Colonic mucosa (tissue), 4 donors: ENCODE data around the gene KRTAP3-1. TPM values are rescaled to one million over a fixed set of nuclear protein-coding genes. Genes with fewer than 3 reads are reported as not detected.

ENCODE experiments used
- DNase-seq: peaks from one replicate; pipeline ENCODE4 v3.0.0-alpha.2; 2020
- H3K27ac ChIP-seq: fragments of 200-600 bp; one replicate; pipeline ENCODE4 v1.8.0; 2021
- H3K27me3 ChIP-seq: fragments of 200-600 bp; one replicate; pipeline ENCODE4 v1.8.0; 2021
- H3K36me3 ChIP-seq: fragments of 200-600 bp; one replicate; pipeline ENCODE4 v1.8.0; 2021
- H3K4me1 ChIP-seq: fragments of 200-600 bp; one replicate; pipeline ENCODE4 v1.8.0; 2021; ENCODE audit warnings: mild to moderate bottlenecking
- H3K4me3 ChIP-seq: fragments of 200-600 bp; one replicate; pipeline ENCODE4 v1.8.0; 2021
- H3K9ac ChIP-seq, 2 donors: one replicate each; pipeline ENCODE4 v1.7.0; 2013; ENCODE audit warnings: control low read depth in 2 of 2, low read depth in 2 of 2, low read length in 2 of 2
- H3K9me3 ChIP-seq: fragments of 200-600 bp; one replicate; pipeline ENCODE4 v1.8.0; 2021
- intact Hi-C: fragments of 100-400 bp; cut with DNase I; formaldehyde crosslinking; loops from one replicate; pipeline ENCODE4 v1.14.1; 2022
- total RNA-seq, 2 donors: library from RNA; stranded (reverse); fragmentation: NEBNext Ultra II Directional in 1 of 2; extraction: Animal tissue kit (Norgen Biotek cat#: 25700) in 1 of 2; gene quantifications; one replicate each; pipeline ENCODE4 v1.2.1, GENCODE V29; 2021
- TF ChIP-seq, protein P1 (sequence below): fragments of 200-600 bp; IDR thresholded peaks from one replicate; pipeline ENCODE4 v1.8.0; 2022; ENCODE audit warnings: antibody characterized with exemption, mild to moderate bottlenecking
- donor health status: healthy.
- donor health status: DM: no; HTN: no; CAD: no.
- donor health status: DM: no; HTN: no; CAD: no.

The KRTAP3-1 gene
- total RNA-seq, 2 donors from 2014 or later: not detected

DNA sequence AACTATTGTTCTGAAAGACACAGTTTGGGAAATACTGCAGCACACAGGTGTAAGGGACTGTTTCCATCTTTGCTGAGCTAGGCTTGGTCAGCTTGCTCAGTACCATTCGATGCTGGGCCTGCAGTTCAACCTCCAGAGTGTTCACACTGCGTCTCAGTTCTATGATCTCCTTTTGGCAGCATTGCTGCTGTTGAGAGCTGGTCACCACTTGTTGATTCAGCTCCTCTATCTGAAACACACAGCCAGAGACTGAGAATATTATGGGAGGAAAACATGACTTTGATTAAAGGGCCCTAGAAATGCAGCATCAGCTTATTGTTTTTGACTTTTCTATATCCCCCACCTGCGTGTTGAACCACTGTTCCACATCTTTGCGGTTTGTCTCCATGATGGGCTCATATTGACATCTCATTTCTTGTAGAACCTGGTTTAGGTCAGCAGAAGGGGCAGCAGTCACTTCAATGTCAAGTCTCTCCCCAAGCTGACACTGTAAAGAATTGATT is 46.8 kb downstream of the KRTAP3-1 start:
- TF ChIP-seq, protein P1, sequence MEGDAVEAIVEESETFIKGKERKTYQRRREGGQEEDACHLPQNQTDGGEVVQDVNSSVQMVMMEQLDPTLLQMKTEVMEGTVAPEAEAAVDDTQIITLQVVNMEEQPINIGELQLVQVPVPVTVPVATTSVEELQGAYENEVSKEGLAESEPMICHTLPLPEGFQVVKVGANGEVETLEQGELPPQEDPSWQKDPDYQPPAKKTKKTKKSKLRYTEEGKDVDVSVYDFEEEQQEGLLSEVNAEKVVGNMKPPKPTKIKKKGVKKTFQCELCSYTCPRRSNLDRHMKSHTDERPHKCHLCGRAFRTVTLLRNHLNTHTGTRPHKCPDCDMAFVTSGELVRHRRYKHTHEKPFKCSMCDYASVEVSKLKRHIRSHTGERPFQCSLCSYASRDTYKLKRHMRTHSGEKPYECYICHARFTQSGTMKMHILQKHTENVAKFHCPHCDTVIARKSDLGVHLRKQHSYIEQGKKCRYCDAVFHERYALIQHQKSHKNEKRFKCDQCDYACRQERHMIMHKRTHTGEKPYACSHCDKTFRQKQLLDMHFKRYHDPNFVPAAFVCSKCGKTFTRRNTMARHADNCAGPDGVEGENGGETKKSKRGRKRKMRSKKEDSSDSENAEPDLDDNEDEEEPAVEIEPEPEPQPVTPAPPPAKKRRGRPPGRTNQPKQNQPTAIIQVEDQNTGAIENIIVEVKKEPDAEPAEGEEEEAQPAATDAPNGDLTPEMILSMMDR: no peak
- no peaks in the 10 kb centered on the region for H3K4me1 ChIP-seq
- no peaks in the 10 kb centered on the region for H3K27me3 ChIP-seq
- intact Hi-C loops: no loop called here
- H3K27ac ChIP-seq: no peak overlapping the region
- no peaks in the 10 kb centered on the region for H3K9me3 ChIP-seq
- no peaks in the 10 kb centered on the region for H3K36me3 ChIP-seq
- DNase-seq: no peak
- H3K4me3 ChIP-seq: no peak overlapping the region
- H3K9ac ChIP-seq: no peak overlapping the region

DNA sequence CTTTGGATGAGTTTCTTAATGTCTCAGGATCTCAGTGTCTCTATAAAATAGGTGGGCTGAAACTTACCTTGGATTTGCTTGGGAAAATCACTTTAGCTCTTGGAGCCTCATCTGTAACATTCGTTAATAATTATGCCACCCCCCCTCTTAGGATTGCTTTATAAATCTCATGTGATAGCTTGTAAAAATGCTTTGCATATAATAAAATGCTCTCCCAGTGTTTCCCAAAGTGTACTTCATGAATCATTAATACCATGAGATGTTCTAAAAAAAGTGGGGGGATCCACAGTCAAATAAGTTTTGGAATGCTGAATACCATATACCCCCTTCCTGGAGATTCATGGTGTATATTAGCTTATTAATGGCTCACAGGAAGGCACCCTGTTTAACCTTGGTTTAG is 47.3 kb downstream of the KRTAP3-1 start:
- Histone ChIP-seq H3K27me3 (no peaks in the 10 kb centered on the region), H3K9me3 (no peaks in the 10 kb centered on the region), H3K36me3 (no peaks in the 10 kb centered on the region), H3K9ac (no peak overlapping the region), H3K4me3 (no peak overlapping the region), H3K4me1 (no peaks in the 10 kb centered on the region), H3K27ac (no peak overlapping the region)
- intact Hi-C loops: no loop called here
- no peak for DNase-seq
- TF ChIP-seq, protein P1: no peak

DNA sequence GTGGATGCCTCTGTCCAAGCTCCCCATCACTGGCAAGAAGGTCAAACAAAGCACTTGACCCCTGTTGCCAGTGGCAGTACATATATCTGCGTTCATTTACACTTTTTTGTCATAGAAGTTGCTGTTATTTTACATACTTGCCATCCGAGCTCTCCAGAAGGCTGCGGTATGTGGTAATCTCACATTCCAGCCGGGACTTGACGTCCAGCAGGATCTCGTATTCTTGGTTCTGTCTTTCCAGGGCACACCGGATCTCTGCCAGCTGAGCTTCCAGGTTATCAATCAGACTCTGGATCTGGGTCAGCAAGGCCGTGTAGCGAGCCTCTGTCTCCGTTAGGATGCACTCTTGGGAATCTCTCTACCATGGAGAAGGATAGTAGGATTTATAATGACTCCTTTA is 48.8 kb downstream of the KRTAP3-1 start:
- no peaks in the 10 kb centered on the region for H3K9me3 ChIP-seq
- intact Hi-C loops: no loop called here
- no peaks in the 10 kb centered on the region for H3K27me3 ChIP-seq
- TF ChIP-seq, protein P1: no peak
- no peaks in the 10 kb centered on the region for H3K4me1 ChIP-seq
- no peak overlapping the region for H3K9ac ChIP-seq
- H3K27ac ChIP-seq: no peak overlapping the region
- DNase-seq: no peak
- no peaks in the 10 kb centered on the region for H3K36me3 ChIP-seq
- H3K4me3 ChIP-seq: no peak overlapping the region

Other genes starting within 250 kb of the KRTAP3-1 start
- gene KRT26, start 236.9 kb downstream of the KRTAP3-1 start, total RNA-seq: not detected
- not detected for gene KRT27, start 226.6 kb downstream of the KRTAP3-1 start, total RNA-seq
- not detected for gene KRT28, start 209.2 kb downstream of the KRTAP3-1 start, total RNA-seq
- gene KRT10, start 186.5 kb downstream of the KRTAP3-1 start, total RNA-seq: 10 to 100 TPM; 33.6 to 35.1 TPM
- gene KRT12, start 141.9 kb downstream of the KRTAP3-1 start, total RNA-seq: 1 to 10 TPM; 2.2 to 4.4 TPM
- 1,000 to 10,000 TPM; 1,610 to 1,735 TPM for gene KRT20, start 123.9 kb downstream of the KRTAP3-1 start, total RNA-seq
- gene KRT23, start 71.5 kb downstream of the KRTAP3-1 start, total RNA-seq: 1 to 10 TPM in 1 of 2 donors, under 1 TPM in 1; 0.27 to 1.2 TPM
- not detected for gene KRT39, start 42.2 kb downstream of the KRTAP3-1 start, total RNA-seq
- under 1 TPM in 1 of 2 donors, not detected in 1; 0.32 TPM for gene KRT40, start 24.8 kb downstream of the KRTAP3-1 start, total RNA-seq
- not detected for gene KRTAP3-3, start 15.0 kb downstream of the KRTAP3-1 start, total RNA-seq
- gene KRTAP3-2, start 9.2 kb downstream of the KRTAP3-1 start, total RNA-seq: not detected
- gene KRTAP1-5, start 18.1 kb upstream of the KRTAP3-1 start, total RNA-seq: not detected
- gene KRTAP1-4, start 21.1 kb upstream of the KRTAP3-1 start, total RNA-seq: not detected
- not detected for gene KRTAP1-3, start 25.7 kb upstream of the KRTAP3-1 start, total RNA-seq
- gene KRTAP1-1, start 32.3 kb upstream of the KRTAP3-1 start, total RNA-seq: not detected
- not detected for gene KRTAP2-1, start 38.2 kb upstream of the KRTAP3-1 start, total RNA-seq
- gene KRTAP2-2, start 46.1 kb upstream of the KRTAP3-1 start, total RNA-seq: not detected
- not detected for gene KRTAP2-3, start 51.0 kb upstream of the KRTAP3-1 start, total RNA-seq
- not detected for gene KRTAP2-4, start 56.8 kb upstream of the KRTAP3-1 start, total RNA-seq
- not detected for gene KRTAP4-7, start 75.0 kb upstream of the KRTAP3-1 start, total RNA-seq
- gene KRTAP4-8, start 89.0 kb upstream of the KRTAP3-1 start, total RNA-seq: not detected
- not detected for gene KRTAP4-16, start 93.1 kb upstream of the KRTAP3-1 start, total RNA-seq
- gene KRTAP4-9, start 96.3 kb upstream of the KRTAP3-1 start, total RNA-seq: not detected
- not detected for gene KRTAP4-11, start 109.2 kb upstream of the KRTAP3-1 start, total RNA-seq
- not detected for gene KRTAP4-12, start 115.1 kb upstream of the KRTAP3-1 start, total RNA-seq
- gene KRTAP4-6, start 131.4 kb upstream of the KRTAP3-1 start, total RNA-seq: not detected
- not detected for gene KRTAP4-5, start 140.7 kb upstream of the KRTAP3-1 start, total RNA-seq
- gene KRTAP4-4, start 151.6 kb upstream of the KRTAP3-1 start, total RNA-seq: not detected
- gene KRTAP4-3, start 159.1 kb upstream of the KRTAP3-1 start, total RNA-seq: not detected
- gene KRTAP4-2, start 169.1 kb upstream of the KRTAP3-1 start, total RNA-seq: not detected
- gene KRTAP4-1, start 175.8 kb upstream of the KRTAP3-1 start, total RNA-seq: under 1 TPM in 1 of 2 donors, not detected in 1; 0.53 TPM
- not detected for gene KRTAP9-1, start 180.8 kb upstream of the KRTAP3-1 start, total RNA-seq
- gene KRTAP9-2, start 217.5 kb upstream of the KRTAP3-1 start, total RNA-seq: not detected
- gene KRTAP9-3, start 223.3 kb upstream of the KRTAP3-1 start, total RNA-seq: not detected
- not detected for gene KRTAP9-8, start 228.9 kb upstream of the KRTAP3-1 start, total RNA-seq
- gene KRTAP9-4, start 240.6 kb upstream of the KRTAP3-1 start, total RNA-seq: not detected
- gene KRTAP9-9, start 246.3 kb upstream of the KRTAP3-1 start, total RNA-seq: not detected